GM13976 (cell line): ENCODE results near the gene AMDHD2.

Source experiments
- DNase-seq: peaks from one replicate; pipeline ENCODE4 v3.0.0; 2012; ENCODE audit warnings: low spot score
- in situ Hi-C: fragments of 300-500 bp; cut with MboI; formaldehyde crosslinking; loops from one replicate; pipeline ENCODE4 v1.12.0; 2022; ENCODE audit warnings: low sequenced_read_pairs, mixed read lengths, inconsistent platforms; ENCODE audit not compliant: unreplicated experiment
- TF ChIP-seq, protein P1 (sequence below): IDR thresholded peaks from 2 replicates; pipeline ENCODE4 v1.5.1; 2012; ENCODE audit warnings: borderline replicate concordance, mild to moderate bottlenecking; ENCODE audit not compliant: insufficient read depth; ENCODE audit errors: extremely low read depth, missing control alignments, control extremely low read depth

AMDHD2 gene

DNA sequence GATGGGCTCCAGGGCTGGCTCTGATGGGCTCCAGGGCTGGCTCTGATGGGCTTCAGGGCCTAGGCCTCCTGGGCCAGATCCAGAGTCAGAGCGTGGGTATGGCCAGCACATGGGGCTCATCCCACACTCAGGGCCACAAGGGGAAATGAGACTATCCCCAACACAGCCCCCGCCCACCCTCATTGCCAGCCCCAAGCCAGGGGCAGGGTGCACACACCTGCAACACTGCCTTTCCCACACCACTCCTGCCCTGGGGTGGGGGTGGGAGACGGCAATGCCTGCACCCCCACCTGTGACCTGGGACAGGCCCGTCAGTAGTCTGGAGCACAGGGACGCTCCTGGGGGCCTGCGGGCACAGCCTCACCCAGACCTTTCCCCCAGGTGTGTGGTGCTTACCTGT, 20.7 kb upstream of the AMDHD2 start:
- DNase-seq: no peak
- TF ChIP-seq, protein P1, sequence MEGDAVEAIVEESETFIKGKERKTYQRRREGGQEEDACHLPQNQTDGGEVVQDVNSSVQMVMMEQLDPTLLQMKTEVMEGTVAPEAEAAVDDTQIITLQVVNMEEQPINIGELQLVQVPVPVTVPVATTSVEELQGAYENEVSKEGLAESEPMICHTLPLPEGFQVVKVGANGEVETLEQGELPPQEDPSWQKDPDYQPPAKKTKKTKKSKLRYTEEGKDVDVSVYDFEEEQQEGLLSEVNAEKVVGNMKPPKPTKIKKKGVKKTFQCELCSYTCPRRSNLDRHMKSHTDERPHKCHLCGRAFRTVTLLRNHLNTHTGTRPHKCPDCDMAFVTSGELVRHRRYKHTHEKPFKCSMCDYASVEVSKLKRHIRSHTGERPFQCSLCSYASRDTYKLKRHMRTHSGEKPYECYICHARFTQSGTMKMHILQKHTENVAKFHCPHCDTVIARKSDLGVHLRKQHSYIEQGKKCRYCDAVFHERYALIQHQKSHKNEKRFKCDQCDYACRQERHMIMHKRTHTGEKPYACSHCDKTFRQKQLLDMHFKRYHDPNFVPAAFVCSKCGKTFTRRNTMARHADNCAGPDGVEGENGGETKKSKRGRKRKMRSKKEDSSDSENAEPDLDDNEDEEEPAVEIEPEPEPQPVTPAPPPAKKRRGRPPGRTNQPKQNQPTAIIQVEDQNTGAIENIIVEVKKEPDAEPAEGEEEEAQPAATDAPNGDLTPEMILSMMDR: no peak
- in situ Hi-C loops: loop anchor here (25.0 kb wide), 1 partner anchor 487 kb away; the partner anchor contains the start of genes NPW and ZNF598

GRCh38 chr16:2499890-2500429, 20.2 kb upstream of the AMDHD2 start:
- DNase-seq: no peak
- TF ChIP-seq, protein P1: no peak
- in situ Hi-C loops: loop anchor here (25.0 kb wide), 1 partner anchor 488 kb away; the partner anchor contains the start of genes NPW and ZNF598

DNA sequence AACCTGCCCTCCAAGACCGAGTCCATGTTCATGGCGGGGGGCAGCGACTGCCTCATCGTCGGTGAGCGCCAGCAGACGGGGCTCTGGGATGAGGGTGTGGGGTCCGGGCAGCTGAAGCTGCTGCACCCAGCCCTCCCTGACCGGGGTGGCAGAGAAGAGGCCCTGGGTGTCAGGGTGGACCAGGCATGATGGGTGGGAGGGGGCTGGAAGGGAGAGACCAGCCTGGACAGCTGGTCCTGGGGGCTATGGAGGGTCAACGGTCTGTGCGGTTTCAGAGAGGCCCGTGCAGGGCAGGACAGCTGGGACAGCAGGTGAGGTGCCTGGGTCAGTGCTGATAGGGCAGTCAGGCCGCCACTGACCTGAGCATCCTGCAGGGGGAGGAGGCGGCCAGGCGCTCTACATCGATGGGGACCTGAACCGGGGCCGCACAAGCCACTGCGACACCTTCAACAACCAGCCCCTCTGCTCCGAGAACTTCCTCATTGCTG, 19.7 kb upstream of the AMDHD2 start:
- in situ Hi-C loops: no loop called here
- DNase-seq: no peak

DNA sequence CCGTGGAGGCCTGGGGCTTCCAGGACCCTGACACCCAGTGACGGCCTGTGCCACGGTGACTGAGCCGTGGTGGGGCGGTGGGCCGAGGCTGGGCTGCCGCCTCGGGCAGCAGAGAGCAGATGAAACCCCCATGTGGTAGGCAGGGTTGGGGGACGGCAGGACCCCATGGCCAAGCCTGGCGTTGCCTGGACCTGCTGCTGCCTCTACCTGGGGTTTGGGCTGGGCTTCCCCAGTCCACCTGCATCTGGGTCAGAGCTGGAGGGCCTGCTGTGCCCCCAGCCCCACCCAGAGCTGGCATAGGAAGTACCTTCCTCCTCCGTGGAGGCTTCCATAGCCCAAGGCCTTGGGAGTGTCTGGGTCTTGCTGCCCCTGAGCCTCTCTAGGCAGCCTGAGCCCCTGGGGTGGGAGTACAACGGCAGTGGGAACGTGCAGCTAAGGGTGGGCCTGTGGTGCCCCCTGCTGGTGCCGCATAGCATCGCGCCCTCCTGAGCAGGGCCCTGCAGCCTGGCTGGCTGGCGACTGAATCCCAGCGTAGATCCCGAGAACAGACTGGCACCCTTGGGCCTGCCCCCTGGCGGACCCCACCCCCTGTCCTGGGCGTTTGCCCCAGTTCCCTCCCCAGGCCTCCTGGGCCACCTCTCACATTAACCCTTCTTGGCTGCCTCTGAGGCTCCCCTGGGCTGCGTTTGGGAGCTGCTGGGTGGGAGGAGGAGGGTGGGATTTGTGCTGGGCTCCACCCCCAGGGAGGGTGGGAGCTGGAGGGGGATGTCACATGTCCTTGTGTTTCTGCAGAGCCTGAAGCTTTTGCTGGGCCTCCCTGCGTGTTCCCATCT, 19.0 kb upstream of the AMDHD2 start:
- DNase-seq: peak; percentile 92
- in situ Hi-C loops: no loop called here
- TF ChIP-seq, protein P1: peak; percentile 99

More for the DNA sequence above, 19.7 kb upstream of the AMDHD2 start:
- TF ChIP-seq, protein P1: no peak

DNA sequence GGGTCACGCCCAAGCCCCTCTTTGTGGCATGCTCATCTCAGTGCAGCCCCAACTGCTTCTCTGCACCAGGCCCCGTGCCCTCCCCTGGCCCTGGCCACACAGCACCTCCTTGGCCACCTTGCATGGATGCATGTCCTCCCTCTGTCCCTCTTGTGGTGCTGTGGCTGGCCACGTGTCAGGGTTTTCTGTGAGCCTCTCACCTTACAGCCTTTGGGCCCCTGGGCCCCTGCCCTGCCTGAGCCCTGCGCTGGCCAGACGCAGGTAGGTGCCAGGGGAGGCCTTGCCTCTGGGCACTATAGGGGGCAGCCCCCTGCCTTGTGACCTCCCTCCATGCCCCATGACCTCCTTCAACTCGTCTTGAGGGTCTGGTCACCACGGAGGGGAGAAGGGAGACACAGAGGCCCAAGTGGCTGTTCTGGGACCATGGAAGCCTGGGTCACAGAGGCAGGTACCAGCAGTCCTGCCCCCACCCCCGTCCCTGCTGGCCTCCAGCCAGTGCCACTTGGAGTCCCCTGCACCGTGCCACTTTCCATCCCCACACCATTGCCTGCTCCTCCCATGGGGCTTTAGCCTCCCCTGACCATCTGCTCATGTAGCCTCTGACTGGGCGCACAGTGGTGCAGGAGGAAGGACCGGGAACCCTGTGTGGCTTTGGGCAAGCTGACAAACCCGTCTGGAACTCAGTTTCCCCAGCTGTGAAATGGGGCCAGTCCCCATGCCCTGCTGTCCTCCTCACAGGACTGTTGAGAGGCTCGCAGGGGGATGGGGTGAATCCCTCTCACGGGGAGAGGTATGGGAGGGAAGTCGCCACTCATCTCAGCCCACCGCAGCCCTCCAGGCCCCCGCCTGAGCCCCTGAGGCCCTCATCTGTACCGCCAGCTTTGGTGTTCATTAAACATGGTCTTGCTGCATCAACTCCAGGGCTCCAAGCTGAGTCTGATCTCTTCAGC, 17.9 kb upstream of the AMDHD2 start:
- TF ChIP-seq, protein P1: no peak
- DNase-seq: no peak
- in situ Hi-C loops: no loop called here

GRCh38 chr16:2505695-2506094, 14.5 kb upstream of the AMDHD2 start:
- in situ Hi-C loops: no loop called here
- TF ChIP-seq, protein P1: no peak
- no peak for DNase-seq
